Measurements from ENCODE around the gene MAST2. TPM values are rescaled to one million over a fixed set of nuclear protein-coding genes. Genes with fewer than 3 reads are reported as not detected.

MAST2 gene
- total RNA-seq, 3 donors from 2014 or later = 28.0 to 34.4 (median 31.6) TPM

- Histone ChIP-seq H3K4me1 (no peaks in the 10 kb centered on the region), H3K27me3 (no peaks in the 10 kb centered on the region), H3K36me3 (no peaks in the 10 kb centered on the region), H3K27ac (no peak overlapping the region), H3K4me3 (no peak overlapping the region), H3K9me3 (no peaks in the 10 kb centered on the region)
- intact Hi-C loops (cut with DNase I; ENCODE audit: low total_unique reads) = no loop called here
- TF ChIP-seq POLR2AphosphoS5 (IDR thresholded peaks at IDR 0.05) (no peak), CTCF (IDR thresholded peaks at IDR 0.05) (no peak), POLR2A (IDR thresholded peaks at IDR 0.05) (no peak)
- DNase-seq (ENCODE audit: low spot score in 2 of 2) = no peak
Observed at GRCh38 chr1:45769261-45769932, 34.0 kb upstream of the MAST2 start.

- no peaks in the 10 kb centered on the region for H3K4me1 ChIP-seq
- no peak for TF ChIP-seq POLR2A (IDR thresholded peaks at IDR 0.05)
- TF ChIP-seq CTCF (IDR thresholded peaks at IDR 0.05) = no peak
Observed at GRCh38 chr1:45772971-45773370, 30.4 kb upstream of the MAST2 start.

DNA sequence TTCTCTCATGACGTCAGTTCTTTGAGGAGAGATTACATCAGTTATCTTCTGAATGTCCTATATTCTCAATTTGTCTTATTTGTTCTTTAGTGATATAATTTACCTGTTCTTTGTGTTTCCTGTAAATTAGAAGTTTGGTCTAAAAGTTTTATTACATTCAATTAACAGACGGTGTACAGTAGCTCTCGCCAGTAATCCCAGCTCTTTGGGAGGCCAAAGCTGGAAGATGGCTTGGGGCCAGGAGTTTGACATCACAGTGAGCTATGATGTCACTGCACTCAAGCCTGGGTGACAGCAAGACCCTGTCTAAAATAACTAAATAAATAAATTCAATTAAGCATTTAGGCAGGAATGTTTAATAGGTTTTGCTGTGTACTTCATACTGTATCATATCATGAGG, 27.6 kb upstream of the MAST2 start:
- H3K9me3 ChIP-seq = no peaks in the 10 kb centered on the region
- no peak for DNase-seq (ENCODE audit: low spot score in 2 of 2)
- no peak overlapping the region for H3K4me3 ChIP-seq
- H3K4me1 ChIP-seq = no peaks in the 10 kb centered on the region
- H3K27me3 ChIP-seq = no peaks in the 10 kb centered on the region
- no peak for TF ChIP-seq POLR2AphosphoS5 (IDR thresholded peaks at IDR 0.05)
- no peak for TF ChIP-seq CTCF (IDR thresholded peaks at IDR 0.05)
- TF ChIP-seq POLR2A (IDR thresholded peaks at IDR 0.05) = no peak
- no peaks in the 10 kb centered on the region for H3K36me3 ChIP-seq
- H3K27ac ChIP-seq = no peak overlapping the region
- intact Hi-C loops (cut with DNase I; ENCODE audit: low total_unique reads) = no loop called here

More at GRCh38 chr1:45772971-45773370, 30.4 kb upstream of the MAST2 start:
- no peak overlapping the region for H3K27ac ChIP-seq
- no peak overlapping the region for H3K4me3 ChIP-seq
- intact Hi-C loops (cut with DNase I; ENCODE audit: low total_unique reads) = no loop called here
- H3K36me3 ChIP-seq = no peaks in the 10 kb centered on the region
- no peaks in the 10 kb centered on the region for H3K27me3 ChIP-seq
- DNase-seq (ENCODE audit: low spot score in 2 of 2) = no peak
- H3K9me3 ChIP-seq = no peaks in the 10 kb centered on the region

DNA sequence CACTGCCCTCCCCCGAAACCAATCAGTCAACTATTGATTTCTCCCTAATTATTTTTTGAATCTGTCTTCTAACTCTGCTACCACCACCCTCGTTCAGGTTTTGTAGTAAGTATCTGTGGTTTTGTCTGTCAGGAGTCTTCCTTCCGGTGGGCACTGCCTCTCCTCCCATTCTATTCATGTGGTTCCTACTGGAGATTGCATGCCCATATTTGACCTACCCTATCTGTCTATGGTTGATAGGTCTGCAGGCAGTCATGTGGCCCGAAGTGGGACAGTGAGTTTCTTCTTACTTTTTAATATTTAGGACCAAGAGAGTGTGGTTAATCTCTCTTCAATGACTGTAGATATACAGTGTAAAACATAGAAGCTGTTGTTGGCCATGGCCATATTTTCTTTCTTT, 17.8 kb upstream of the MAST2 start:
- Histone ChIP-seq H3K27ac (no peak overlapping the region), H3K4me1 (no peaks in the 10 kb centered on the region)
- intact Hi-C loops (cut with DNase I; ENCODE audit: low total_unique reads) = no loop called here

More for the DNA sequence above, 17.8 kb upstream of the MAST2 start:
- TF ChIP-seq CTCF (IDR thresholded peaks at IDR 0.05) = no peak
- TF ChIP-seq POLR2AphosphoS5 (IDR thresholded peaks at IDR 0.05) = no peak
- TF ChIP-seq POLR2A (IDR thresholded peaks at IDR 0.05) = no peak
- H3K9me3 ChIP-seq = no peaks in the 10 kb centered on the region
- H3K4me3 ChIP-seq = no peak overlapping the region
- H3K36me3 ChIP-seq = no peaks in the 10 kb centered on the region
- no peaks in the 10 kb centered on the region for H3K27me3 ChIP-seq
- no peak for DNase-seq (ENCODE audit: low spot score in 2 of 2)

Measured in breast epithelium (tissue), 4 donors.